Vagina (tissue), 2 donors: ENCODE results near the gene TBX21.

Experiments
- CTCF ChIP-seq, 3 experiments: fragments of 450-650 bp in 2 of 3; fragments of 200-600 bp in 1 of 3; sonication (generic) in 1 of 3; IDR thresholded peaks; one replicate each; pipeline ENCODE4 v1.5.1; 2017 to 2019; ENCODE audit warnings: antibody characterized with exemption in 3 of 3, mild to moderate bottlenecking in 2 of 3, moderate library complexity in 2 of 3
- POLR2A ChIP-seq, 2 donors: fragments of 450-650 bp; IDR thresholded peaks; one replicate each; pipeline ENCODE4 v1.6.1; 2017; ENCODE audit warnings: antibody characterized with exemption in 2 of 2, mild to moderate bottlenecking in 2 of 2, moderate library complexity in 2 of 2

- no peak for TF ChIP-seq CTCF (IDR thresholded peaks at IDR 0.05)
- TF ChIP-seq POLR2A (IDR thresholded peaks at IDR 0.05), result no peak
Observed at GRCh38 chr17:47686276-47686635, 46.8 kb upstream of the TBX21 start.
